MM.1S (cell line): ENCODE data around the gene CACUL1.

Experiments
- CTCF ChIP-seq: fragments of 300-600 bp; sonication (generic); IDR thresholded peaks from 2 replicates; pipeline ENCODE4 v1.5.1; 2016; ENCODE audit warnings: antibody characterized with exemption, low read length, mixed read lengths
- EZH2phosphoT487 ChIP-seq: fragments of 300-600 bp; sonication (generic); IDR thresholded peaks from 2 replicates; pipeline ENCODE4 v1.6.1; 2018; ENCODE audit warnings: antibody characterized with exemption, low read length

GRCh38 chr10:118729641-118730258 is 25.0 kb downstream of the CACUL1 start:
- no peak for TF ChIP-seq CTCF
- no peak for TF ChIP-seq EZH2phosphoT487
